HCT116 (cell line): ENCODE measurements around the gene WDR27. TPM values are rescaled to one million over a fixed set of nuclear protein-coding genes. Genes with fewer than 3 reads are reported as not detected.

Experiments
- ATAC-seq: fragments of 200-7000 bp; cut with Tn5 transposase; 2 replicates; pipeline ENCODE4 v1.9.1; 2020; ENCODE audit warnings: mild to moderate bottlenecking, moderate library complexity
- BruUV-seq: library from RNA; stranded (reverse); fragments of 400-500 nt; replicated peaks from 2 replicates; lab custom pipeline; 2021; lab: Mats Ljungman, UMichigan
- CTCF ChIA-PET: fragments of 300-600 bp; sonication (Branson Sonifier 250); formaldehyde crosslinking; loops from one replicate; lab custom pipeline; 2021; ENCODE audit warnings: antibody characterized with exemption; lab: Charles Lee
- POLR2A ChIA-PET: fragments of 300-600, 350-600 bp; sonication (Branson Sonifier 250); formaldehyde crosslinking; loops from one replicate; lab custom pipeline; 2021; ENCODE audit warnings: antibody characterized with exemption; lab: Charles Lee
- RAD21 ChIA-PET, 2 experiments: fragments of 300-600 bp; sonication (Branson Sonifier 250); formaldehyde crosslinking; loops; one replicate each; lab custom pipeline; 2023; ENCODE audit warnings: low total read pairs in 2 of 2; ENCODE audit not compliant: uncharacterized antibody in 2 of 2, unreplicated experiment in 2 of 2, low non-redundant PET in 1 of 2; lab: Charles Lee
- DNase-seq: peaks from one replicate; pipeline ENCODE4 v3.0.0-alpha.2; 2010; ENCODE audit warnings: low read depth, low spot score
- H2AFZ ChIP-seq: fragments of 200-600 bp; shearing (Covaris generic), sonication (generic); 2 replicates; pipeline ENCODE4 v1.6.1; 2017; ENCODE audit warnings: low read depth, mixed run types, mixed read lengths, antibody characterized with exemption, low read length; ENCODE audit not compliant: poor library complexity, severe bottlenecking
- H3K27ac ChIP-seq: 2 replicates; pipeline ENCODE4 v1.5.1; 2012; ENCODE audit warnings: low read depth, low read length
- H3K27me3 ChIP-seq: fragments of 200-600 bp; sonication (generic); 2 replicates; pipeline ENCODE4 v1.6.1; 2016; ENCODE audit warnings: mixed run types, low read length, mixed read lengths; ENCODE audit not compliant: insufficient read depth
- H3K36me3 ChIP-seq, 2 experiments: fragments of 200-500 bp in 1 of 2; fragments of 200-600 bp in 1 of 2; sonication (Bioruptor generic) in 1 of 2; sonication (generic) in 1 of 2; 2 replicates each; pipeline versions ENCODE4 v1.5.1 to v1.6.1; 2014 to 2016; ENCODE audit warnings: low read length in 2 of 2, inconsistent platforms in 1 of 2, mixed read lengths in 1 of 2, mixed run types in 1 of 2; ENCODE audit not compliant: insufficient read depth in 2 of 2, control insufficient read depth in 1 of 2
- H3K4me1 ChIP-seq, 2 experiments: fragments of 200-600 bp in 1 of 2; sonication (generic) in 1 of 2; 2 replicates each; pipeline versions ENCODE4 v1.5.1 to v1.6.1; 2012 to 2017; ENCODE audit warnings: low read length in 2 of 2, inconsistent platforms in 1 of 2, mild to moderate bottlenecking in 1 of 2, mixed read lengths in 1 of 2, mixed run types in 1 of 2, moderate library complexity in 1 of 2; ENCODE audit not compliant: insufficient read depth in 2 of 2, control insufficient read depth in 1 of 2
- H3K4me2 ChIP-seq: fragments of 200-600 bp; sonication (generic); 2 replicates; pipeline ENCODE4 v1.6.1; 2017; ENCODE audit warnings: mixed run types, low read length, mixed read lengths
- H3K4me3 ChIP-seq, 2 experiments: fragments of 200-600 bp in 1 of 2; sonication (generic) in 1 of 2; replicated peaks in 1 of 2; 2 replicates each; pipeline ENCODE4 v1.5.1; 2011 to 2016; ENCODE audit warnings: low read length in 2 of 2, control low read depth in 1 of 2, low read depth in 1 of 2, mild to moderate bottlenecking in 1 of 2, mixed read lengths in 1 of 2, mixed run types in 1 of 2
- H3K79me2 ChIP-seq: fragments of 200-600 bp; sonication (generic); 2 replicates; pipeline ENCODE4 v1.6.1; 2017; ENCODE audit warnings: mild to moderate bottlenecking, mixed run types, low read length, moderate library complexity, mixed read lengths; ENCODE audit not compliant: insufficient read depth
- H3K9ac ChIP-seq: fragments of 200-600 bp; sonication (generic); 2 replicates; pipeline ENCODE4 v1.6.1; 2016; ENCODE audit warnings: low read length, mixed read lengths
- H3K9me2 ChIP-seq: fragments of 200-600 bp; sonication (generic), shearing (Covaris generic); 2 replicates; pipeline ENCODE4 v1.6.1; 2017; ENCODE audit warnings: mixed run types, mild to moderate bottlenecking, moderate library complexity; ENCODE audit not compliant: insufficient read depth
- H3K9me3 ChIP-seq, 2 experiments: fragments of 200-500 bp in 1 of 2; fragments of 200-600 bp in 1 of 2; sonication (Bioruptor generic) in 1 of 2; sonication (generic) in 1 of 2; 2 replicates each; pipeline ENCODE4 v1.6.1; 2014 to 2017; ENCODE audit warnings: low read length in 2 of 2, mixed read lengths in 2 of 2, inconsistent platforms in 1 of 2, low read depth in 1 of 2, mild to moderate bottlenecking in 1 of 2, mixed run types in 1 of 2, moderate library complexity in 1 of 2; ENCODE audit not compliant: control insufficient read depth in 1 of 2, insufficient read depth in 1 of 2
- H4K20me1 ChIP-seq: fragments of 200-600 bp; sonication (generic), shearing (Covaris generic); 2 replicates; pipeline ENCODE4 v1.6.1; 2017; ENCODE audit warnings: mixed run types, mild to moderate bottlenecking, moderate library complexity; ENCODE audit not compliant: insufficient read depth
- CEBPB ChIP-seq: IDR thresholded peaks from 2 replicates; pipeline ENCODE4 v1.6.1; 2012; ENCODE audit warnings: low read depth
- EGR1 ChIP-seq: IDR thresholded peaks from 2 replicates; pipeline ENCODE4 v1.6.1; 2012; ENCODE audit warnings: low read depth
- ELF1 ChIP-seq: IDR thresholded peaks from 2 replicates; pipeline ENCODE4 v1.6.1; 2012; ENCODE audit warnings: low read depth, borderline replicate concordance
- FOSL1 ChIP-seq: IDR thresholded peaks from 2 replicates; pipeline ENCODE4 v1.6.1; 2012; ENCODE audit warnings: low read depth
- JUND ChIP-seq: IDR thresholded peaks from 2 replicates; pipeline ENCODE4 v1.6.1; 2012
- POLR2AphosphoS5 ChIP-seq: IDR thresholded peaks from 2 replicates; pipeline ENCODE4 v1.6.1; 2011; ENCODE audit warnings: mild to moderate bottlenecking, low read depth, low read length, moderate library complexity
- RAD21 ChIP-seq: IDR thresholded peaks from 2 replicates; pipeline ENCODE4 v1.6.1; 2012; ENCODE audit warnings: low read depth, mild to moderate bottlenecking
- SP1 ChIP-seq: IDR thresholded peaks from 2 replicates; pipeline ENCODE4 v1.6.1; 2012; ENCODE audit warnings: low read depth
- SRF ChIP-seq: IDR thresholded peaks from 2 replicates; pipeline ENCODE4 v1.6.1; 2012; ENCODE audit warnings: low read depth
- YY1 ChIP-seq: IDR thresholded peaks from 2 replicates; pipeline ENCODE4 v1.6.1; 2011; ENCODE audit warnings: low read length, low read depth, moderate library complexity, mild to moderate bottlenecking; ENCODE audit not compliant: insufficient replicate concordance; ENCODE audit errors: extremely low read depth
- ZBTB33 ChIP-seq: IDR thresholded peaks from 2 replicates; pipeline ENCODE4 v1.6.1; 2011; ENCODE audit warnings: mild to moderate bottlenecking, low read length, moderate library complexity; ENCODE audit not compliant: insufficient replicate concordance; ENCODE audit errors: extremely low read depth
- ZFX ChIP-seq: fragments of 450-650 bp; IDR thresholded peaks from 2 replicates; pipeline ENCODE4 v1.6.1; 2017
- ZNF274 ChIP-seq: fragments of 200-500 bp; sonication (Bioruptor generic); IDR thresholded peaks from 2 replicates; pipeline ENCODE4 v1.6.1; 2014; ENCODE audit warnings: mild to moderate bottlenecking, low read depth, low read length, inconsistent platforms
- intact Hi-C: fragments of 100-400 bp; cut with micrococcal nuclease; formaldehyde crosslinking; loops from 2 replicates; pipeline ENCODE4 v1.10.0; 2022
- total RNA-seq: library from RNA; stranded (reverse); gene quantifications from one replicate; pipeline ENCODE4 v1.2.1, GENCODE V29; 2021; ENCODE audit not compliant: unreplicated experiment
- TF ChIP-seq, protein P1 (sequence below), 3 experiments: fragments of 200-600 bp in 1 of 3; sonication (generic) in 1 of 3; IDR thresholded peaks in 2 of 3; conservative IDR thresholded peaks in 1 of 3; 2 replicates each; pipeline ENCODE4 v1.5.1; 2012 to 2017; ENCODE audit warnings: low read depth in 2 of 3, low read length in 2 of 3, antibody characterized with exemption in 1 of 3, borderline replicate concordance in 1 of 3, control low read depth in 1 of 3, mild to moderate bottlenecking in 1 of 3, mixed read lengths in 1 of 3, mixed run types in 1 of 3, moderate library complexity in 1 of 3; ENCODE audit not compliant: insufficient read depth in 1 of 3

The WDR27 gene
- total RNA-seq, 1 experiment from 2014 or later = 60.6 TPM

DNA sequence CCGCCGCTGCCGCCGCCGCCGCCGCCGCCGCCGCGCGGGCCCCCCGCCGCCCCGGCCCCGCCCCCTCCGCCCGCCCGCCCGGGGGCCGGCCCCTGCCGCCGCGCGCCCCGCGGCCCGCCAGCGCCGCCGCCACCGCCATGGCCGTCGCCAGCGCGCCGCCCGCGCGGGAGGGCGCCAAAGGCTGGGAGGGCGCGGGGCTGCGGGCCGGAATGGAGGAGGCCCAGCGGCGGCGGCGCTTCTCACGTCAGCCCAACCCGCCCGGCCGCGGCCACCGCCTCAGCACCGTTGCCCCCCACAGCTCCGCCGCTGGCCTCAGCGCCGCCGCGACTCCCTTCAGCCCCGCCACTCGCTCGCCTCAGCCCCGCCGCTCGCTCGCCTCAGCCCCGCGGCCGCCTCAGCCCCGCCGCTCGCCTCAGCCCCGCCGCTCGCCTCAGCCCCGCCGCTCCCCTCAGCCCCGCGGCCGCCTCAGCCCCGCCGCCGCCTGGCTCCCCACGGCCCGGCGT, 22.2 kb upstream of the WDR27 start:
- ChIA-PET RAD21 (no interaction called here), POLR2A (interaction anchor here (0.6 kb wide), 1 partner anchor 20 kb away, joined by 3 read pairs; no protein-coding TSS in a partner anchor), CTCF (no interaction called here)
- Histone ChIP-seq H3K79me2 (peaks cover 45% of the 10 kb centered on the region), H2AFZ (no peak overlapping the region), H3K9me3 (no peaks in the 10 kb centered on the region), H3K27me3 (no peaks in the 10 kb centered on the region), H3K27ac (peak overlapping the region; percentile 77; the same call in 1 of the 2 replicates), H3K4me2 (no peak overlapping the region; the same call in 1 of the 2 replicates), H3K36me3 (no peaks in the 10 kb centered on the region), H3K4me3 (peak overlapping the region; percentile 30 to 51; a peak in 3 of 4 replicates), H3K4me1 (peaks cover 19 to 27% of the 10 kb centered on the region in 2 experiments), H3K9ac (peak overlapping the region; percentile 53; the same call in 1 of the 2 replicates), H4K20me1 (0 out of 2 replicates have a peak, but pooled peaks cover 4% of the 10 kb centered on the region), H3K9me2 (no peaks in the 10 kb centered on the region)
- TF ChIP-seq RAD21 (no peak), POLR2AphosphoS5 (peak; percentile 30; the same call in 1 of the 2 replicates), YY1 (peak; percentile 44)
- DNase-seq = no peak
- intact Hi-C loops = loop anchor here (2.0 kb wide), 1 partner anchor 27 kb away; the partner anchor contains the start of genes DYNLT2 and ERMARD
- BruUV-seq = no TSS peak
- ATAC-seq = peak; percentile 56

DNA sequence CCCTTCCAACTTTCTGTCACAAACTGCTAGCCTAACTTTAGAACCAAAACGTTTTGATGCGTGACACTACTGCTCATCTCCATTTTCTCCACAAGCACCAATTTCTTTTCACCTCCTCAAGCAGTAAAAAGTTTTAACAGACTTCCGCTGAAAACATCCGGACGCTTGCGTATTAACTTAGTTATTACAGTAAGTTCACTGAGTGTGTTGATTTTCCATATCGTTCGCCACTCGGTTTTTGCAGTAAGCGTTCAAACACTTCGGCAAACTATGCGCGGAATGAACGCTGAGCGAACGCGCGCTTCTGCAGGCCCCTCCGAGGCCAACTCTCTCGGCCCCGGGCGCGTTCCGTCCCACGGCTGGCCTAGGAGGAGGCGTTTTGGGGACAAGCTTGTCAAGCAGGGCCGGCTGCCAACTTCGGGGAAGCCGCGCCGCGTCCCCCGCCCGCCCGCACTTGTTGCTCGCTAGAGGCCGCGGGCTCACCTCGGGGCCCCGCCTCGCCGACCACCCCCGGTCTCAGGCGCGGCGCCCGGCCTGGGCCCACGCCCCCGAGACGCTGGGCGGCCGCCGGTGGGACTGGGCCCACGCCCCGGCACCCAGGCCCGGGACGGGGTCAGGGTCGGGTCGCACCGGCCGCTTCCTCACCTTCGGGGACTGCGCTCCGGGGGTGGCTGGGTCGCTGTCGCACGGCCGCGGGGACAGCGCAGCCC, 21.5 kb upstream of the WDR27 start:
- 0 out of 2 replicates have a peak, but pooled peaks have one; percentile 8 for TF ChIP-seq JUND
- TF ChIP-seq ZFX = peak; percentile 82
- no peak for TF ChIP-seq EGR1
- TF ChIP-seq ELF1 = no peak
- TF ChIP-seq CEBPB = no peak
- no peak for TF ChIP-seq SRF
- TF ChIP-seq SP1 = no peak
- no peak for TF ChIP-seq ZNF274
- TF ChIP-seq, protein P1, sequence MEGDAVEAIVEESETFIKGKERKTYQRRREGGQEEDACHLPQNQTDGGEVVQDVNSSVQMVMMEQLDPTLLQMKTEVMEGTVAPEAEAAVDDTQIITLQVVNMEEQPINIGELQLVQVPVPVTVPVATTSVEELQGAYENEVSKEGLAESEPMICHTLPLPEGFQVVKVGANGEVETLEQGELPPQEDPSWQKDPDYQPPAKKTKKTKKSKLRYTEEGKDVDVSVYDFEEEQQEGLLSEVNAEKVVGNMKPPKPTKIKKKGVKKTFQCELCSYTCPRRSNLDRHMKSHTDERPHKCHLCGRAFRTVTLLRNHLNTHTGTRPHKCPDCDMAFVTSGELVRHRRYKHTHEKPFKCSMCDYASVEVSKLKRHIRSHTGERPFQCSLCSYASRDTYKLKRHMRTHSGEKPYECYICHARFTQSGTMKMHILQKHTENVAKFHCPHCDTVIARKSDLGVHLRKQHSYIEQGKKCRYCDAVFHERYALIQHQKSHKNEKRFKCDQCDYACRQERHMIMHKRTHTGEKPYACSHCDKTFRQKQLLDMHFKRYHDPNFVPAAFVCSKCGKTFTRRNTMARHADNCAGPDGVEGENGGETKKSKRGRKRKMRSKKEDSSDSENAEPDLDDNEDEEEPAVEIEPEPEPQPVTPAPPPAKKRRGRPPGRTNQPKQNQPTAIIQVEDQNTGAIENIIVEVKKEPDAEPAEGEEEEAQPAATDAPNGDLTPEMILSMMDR (IDR thresholded peaks at IDR 0.05 in 2 of 3, conservative IDR thresholded peaks at IDR 0.05 in 1 of 3; ENCODE audit: borderline replicate concordance in 1 of 3, insufficient read depth in 1 of 3, low read depth in 2 of 3, low read length in 2 of 3) = no peak
- TF ChIP-seq FOSL1 = no peak
- no peak for TF ChIP-seq RAD21
- TF ChIP-seq ZBTB33 = no peak
- no peaks in the 10 kb centered on the region for H3K27me3 ChIP-seq
- H3K27ac ChIP-seq = peak overlapping the region; percentile 84
- ATAC-seq = peak; percentile 43
- no peak overlapping the region for H2AFZ ChIP-seq
- H3K9ac ChIP-seq = peak overlapping the region; percentile 76
- ChIA-PET CTCF (no interaction called here), RAD21 (no interaction called here), POLR2A (interaction anchor here (0.6 kb wide), 1 partner anchor 20 kb away, joined by 3 read pairs; no protein-coding TSS in a partner anchor)
- no peaks in the 10 kb centered on the region for H3K36me3 ChIP-seq
- peaks cover 51% of the 10 kb centered on the region for H3K79me2 ChIP-seq
- peak overlapping the region; percentile 91 for H3K4me2 ChIP-seq
- no TSS peak for BruUV-seq
- no peaks in the 10 kb centered on the region for H3K9me3 ChIP-seq
- H3K4me3 ChIP-seq = peak overlapping the region; percentile 70 to 90
- no peak for DNase-seq
- peaks cover 19 to 27% of the 10 kb centered on the region in 2 experiments for H3K4me1 ChIP-seq
- no peaks in the 10 kb centered on the region for H3K9me2 ChIP-seq
- 0 out of 2 replicates have a peak, but pooled peaks cover 4% of the 10 kb centered on the region for H4K20me1 ChIP-seq
- intact Hi-C loops = loop anchor here (2.0 kb wide), 1 partner anchor 27 kb away; the partner anchor contains the start of genes DYNLT2 and ERMARD
